Activated CD8-positive, alpha-beta T cell treated with anti-CD3 and anti-CD28 coated beads for 36 hours (primary cell): ENCODE data around the gene RAD51AP1. TPM values are rescaled to one million over a fixed set of nuclear protein-coding genes. Genes with fewer than 3 reads are reported as not detected.
A peak's percentile ranks its signal among the peaks of the same experiment; 100 is the strongest.
"Not testable (repeated sequence)": the region's sequence is repeated elsewhere in the genome, so short reads cannot be mapped to it uniquely, and the experiment has no call there.

Experiments used
- ATAC-seq: fragments of 200-7000 bp; cut with Tn5 transposase; one replicate; pipeline ENCODE4 v1.10.0; 2021; ENCODE audit warnings: mild to moderate bottlenecking, moderate library complexity
- CTCF ChIA-PET: fragments of 350-600 bp; sonication (Branson Sonifier 250); formaldehyde crosslinking; loops from one replicate; lab custom pipeline; 2021; ENCODE audit warnings: antibody characterized with exemption; lab: Charles Lee
- POLR2A ChIA-PET: fragments of 350-600 bp; sonication (Branson Sonifier 250); formaldehyde crosslinking; loops from one replicate; lab custom pipeline; 2021; ENCODE audit warnings: antibody characterized with exemption; lab: Charles Lee
- DNase-seq: peaks from one replicate; pipeline ENCODE4 v3.0.0-alpha.2; 2020
- H3K27ac Mint-ChIP-seq: one replicate; pipeline ENCODE4 v1.8.0; 2021; ENCODE audit warnings: mild to moderate bottlenecking, mixed read lengths
- H3K27me3 Mint-ChIP-seq: one replicate; pipeline ENCODE4 v1.8.0; 2021; ENCODE audit warnings: mixed read lengths
- H3K36me3 Mint-ChIP-seq: one replicate; pipeline ENCODE4 v1.8.0; 2021; ENCODE audit warnings: low read depth, mixed read lengths
- H3K4me1 Mint-ChIP-seq: one replicate; pipeline ENCODE4 v1.8.0; 2021; ENCODE audit warnings: low read depth, mixed read lengths
- H3K4me3 Mint-ChIP-seq: one replicate; pipeline ENCODE4 v1.8.0; 2021; ENCODE audit warnings: mild to moderate bottlenecking, moderate library complexity, mixed read lengths
- H3K9me3 Mint-ChIP-seq: one replicate; pipeline ENCODE4 v1.8.0; 2021; ENCODE audit warnings: mixed read lengths
- CTCF ChIP-seq: fragments of 200-600 bp; IDR thresholded peaks from one replicate; pipeline ENCODE4 v1.8.0; 2022; ENCODE audit warnings: antibody characterized with exemption, mild to moderate bottlenecking
- intact Hi-C: fragments of 100-400 bp; cut with micrococcal nuclease; formaldehyde crosslinking; loops from one replicate; pipeline ENCODE4 v1.10.0; 2022
- total RNA-seq, 2 experiments: library from RNA; stranded (reverse); gene quantifications; one replicate each; pipeline ENCODE4 v1.2.3, GENCODE V29; 2021

The RAD51AP1 gene
- total RNA-seq, 2 experiments from 2014 or later: 44.7 to 47.8 TPM

GRCh38 chr12:4499186-4499585 is 39.5 kb upstream of the RAD51AP1 start:
- DNase-seq (no peak), ATAC-seq (no peak)
- ChIA-PET CTCF (no interaction called here), POLR2A (interaction anchor here (1.0 kb wide), 1 partner anchor 16 kb away, joined by 3 read pairs; no protein-coding TSS in a partner anchor)
- H3K9me3 Mint-ChIP-seq: no peaks in the 10 kb centered on the region
- no peak for TF ChIP-seq CTCF
- no peak overlapping the region for H3K27ac Mint-ChIP-seq
- no peaks in the 10 kb centered on the region for H3K27me3 Mint-ChIP-seq
- H3K4me3 Mint-ChIP-seq: no peak overlapping the region
- intact Hi-C loops: no loop called here
- H3K36me3 Mint-ChIP-seq: peaks cover 25% of the 10 kb centered on the region
- H3K4me1 Mint-ChIP-seq: peaks cover 15% of the 10 kb centered on the region

GRCh38 chr12:4505376-4505986 is 33.2 kb upstream of the RAD51AP1 start:
- Mint-ChIP-seq H3K36me3 (peaks cover 18% of the 10 kb centered on the region), H3K9me3 (no peaks in the 10 kb centered on the region), H3K27me3 (no peaks in the 10 kb centered on the region), H3K4me1 (peaks cover 25% of the 10 kb centered on the region), H3K27ac (no peak overlapping the region), H3K4me3 (no peak overlapping the region)
- DNase-seq (no peak), ATAC-seq (no peak)
- ChIA-PET CTCF (no interaction called here), POLR2A (interaction anchor here (0.7 to 1.2 kb wide), 2 partner anchors 25 to 199 kb away, joined by 3 to 4 read pairs; no protein-coding TSS in a partner anchor)
- intact Hi-C loops: no loop called here
- no peak for TF ChIP-seq CTCF

- Mint-ChIP-seq H3K27ac (peak overlapping the region; percentile 85), H3K4me1 (peaks cover 25% of the 10 kb centered on the region), H3K27me3 (no peaks in the 10 kb centered on the region), H3K36me3 (peaks cover 18% of the 10 kb centered on the region), H3K9me3 (no peaks in the 10 kb centered on the region), H3K4me3 (no peak overlapping the region)
- TF ChIP-seq CTCF: no peak
- ATAC-seq (no peak), DNase-seq (no peak)
- ChIA-PET POLR2A (interaction anchor here (0.6 to 1.2 kb wide), 3 partner anchors 10 to 200 kb away, joined by 3 to 4 read pairs (median 3); no protein-coding TSS in a partner anchor), CTCF (interaction anchor here (1.0 to 1.1 kb wide), 2 partner anchors 12 to 25 kb away, joined by 4 read pairs; no protein-coding TSS in a partner anchor)
- intact Hi-C loops: no loop called here
These were observed 32.3 kb upstream of the RAD51AP1 start for GRCh38 chr12:4506430-4506829.

GRCh38 chr12:4506870-4507269 is 31.8 kb upstream of the RAD51AP1 start:
- Mint-ChIP-seq H3K9me3 (no peaks in the 10 kb centered on the region), H3K27ac (peak overlapping the region; percentile 85), H3K36me3 (peaks cover 16% of the 10 kb centered on the region), H3K4me3 (peak overlapping the region; percentile 52), H3K27me3 (no peaks in the 10 kb centered on the region), H3K4me1 (peaks cover 25% of the 10 kb centered on the region)
- ChIA-PET CTCF (interaction anchor here (1.0 to 1.1 kb wide), 2 partner anchors 12 to 25 kb away, joined by 4 read pairs; no protein-coding TSS in a partner anchor), POLR2A (interaction anchor here (1.0 to 1.8 kb wide), 2 partner anchors 11 to 31 kb away, joined by 3 to 4 read pairs; partner anchors contain the start of gene RAD51AP1)
- intact Hi-C loops: no loop called here
- DNase-seq (peak; percentile 32), ATAC-seq (peak; percentile 99)
- TF ChIP-seq CTCF: no peak

- ChIA-PET POLR2A (interaction anchor here (0.8 to 1.8 kb wide), 2 partner anchors 30 to 115 kb away, joined by 3 to 4 read pairs; partner anchors contain the start of gene RAD51AP1), CTCF (interaction anchor here (0.7 kb wide), 1 partner anchor 72 kb away, joined by 4 read pairs; no protein-coding TSS in a partner anchor)
- H3K4me3 Mint-ChIP-seq, intact Hi-C loops, ATAC-seq, H3K9me3 Mint-ChIP-seq, H3K27me3 Mint-ChIP-seq, H3K27ac Mint-ChIP-seq, DNase-seq: not testable (repeated sequence)
- H3K36me3 Mint-ChIP-seq: peaks cover 16% of the 10 kb centered on the region
- peaks cover 25% of the 10 kb centered on the region for H3K4me1 Mint-ChIP-seq
These were observed 30.2 kb upstream of the RAD51AP1 start for GRCh38 chr12:4508503-4508902.

- CTCF ChIA-PET, H3K9me3 Mint-ChIP-seq, ATAC-seq, H3K4me3 Mint-ChIP-seq, H3K27me3 Mint-ChIP-seq, H3K27ac Mint-ChIP-seq, intact Hi-C loops, POLR2A ChIA-PET, DNase-seq: not testable (repeated sequence)
- peaks cover 10% of the 10 kb centered on the region for H3K36me3 Mint-ChIP-seq
- peaks cover 25% of the 10 kb centered on the region for H3K4me1 Mint-ChIP-seq
These were observed 29.4 kb upstream of the RAD51AP1 start for GRCh38 chr12:4509269-4509668.
